DOHH2 (cell line): ENCODE data around the gene MDFIC2.

ENCODE experiments used
- CTCF ChIP-seq: fragments of 200-600 bp; sonication (generic); IDR thresholded peaks from one replicate; pipeline ENCODE4 v1.5.1; 2014; ENCODE audit warnings: antibody characterized with exemption, mild to moderate bottlenecking, low read depth, low read length; ENCODE audit not compliant: poor library complexity, severe bottlenecking
- EZH2phosphoT487 ChIP-seq: fragments of 200-600 bp; sonication (generic); IDR thresholded peaks from 2 replicates; pipeline ENCODE4 v1.6.1; 2017; ENCODE audit warnings: borderline replicate concordance, mild to moderate bottlenecking, antibody characterized with exemption, low read length, moderate library complexity, mixed read lengths

- no peak for TF ChIP-seq CTCF
- TF ChIP-seq EZH2phosphoT487: no peak
Measured at GRCh38 chr3:70342149-70342548, 29.7 kb upstream of the MDFIC2 start.
